GM18519 (cell line): Measurements from ENCODE around the gene RAP1B.
A peak's percentile ranks its signal among the peaks of the same experiment; 100 is the strongest.
"Not testable (repeated sequence)": the region's sequence is repeated elsewhere in the genome, so short reads cannot be mapped to it uniquely, and the experiment has no call there.

Source experiments
- ATAC-seq: cut with Tn5 transposase; IDR thresholded peaks from one replicate; pipeline ENCODE4 v1.9.1; 2021; ENCODE audit warnings: mild to moderate bottlenecking, moderate library complexity; ENCODE audit not compliant: unreplicated experiment, low FRiP score

Gene RAP1B

DNA sequence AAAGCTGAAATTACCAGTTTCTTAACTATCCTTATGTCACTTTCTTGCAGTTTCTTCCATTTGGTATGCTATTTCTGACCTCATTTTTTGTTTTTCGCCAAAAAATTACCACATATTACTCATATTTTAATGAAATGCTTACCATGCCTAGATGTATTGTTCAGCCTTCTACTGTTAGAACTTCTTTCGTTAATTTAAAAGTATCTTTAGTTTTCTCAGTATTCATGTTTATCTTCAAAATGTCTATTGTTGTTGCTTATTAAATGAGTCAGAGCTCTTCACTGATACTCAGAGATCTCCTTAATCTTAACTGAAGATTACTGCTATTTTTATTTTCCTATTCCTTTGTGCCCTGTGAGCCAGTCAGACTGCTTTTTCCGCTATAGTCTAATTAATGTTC, 20.5 kb downstream of the RAP1B start:
- ATAC-seq: no peak

DNA sequence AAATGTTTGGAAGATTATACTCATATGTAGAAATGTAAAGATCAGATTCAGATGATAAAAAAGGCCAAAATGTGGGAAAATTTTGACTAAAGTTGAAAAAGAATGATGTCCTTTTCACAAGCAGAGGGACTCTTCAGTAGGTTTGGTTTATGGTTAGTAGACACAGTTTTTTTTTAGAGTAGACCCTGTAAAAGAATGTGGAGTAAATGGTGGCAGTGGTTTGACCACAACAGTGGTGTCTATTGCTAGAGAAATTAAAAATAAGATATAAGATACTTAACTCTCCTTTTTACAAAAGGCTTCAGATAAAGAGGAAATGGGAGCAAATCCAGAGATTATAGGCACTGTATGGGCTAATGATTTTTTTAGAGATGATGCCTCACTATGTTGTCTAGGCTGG, 21.8 kb downstream of the RAP1B start:
- ATAC-seq: no peak

DNA sequence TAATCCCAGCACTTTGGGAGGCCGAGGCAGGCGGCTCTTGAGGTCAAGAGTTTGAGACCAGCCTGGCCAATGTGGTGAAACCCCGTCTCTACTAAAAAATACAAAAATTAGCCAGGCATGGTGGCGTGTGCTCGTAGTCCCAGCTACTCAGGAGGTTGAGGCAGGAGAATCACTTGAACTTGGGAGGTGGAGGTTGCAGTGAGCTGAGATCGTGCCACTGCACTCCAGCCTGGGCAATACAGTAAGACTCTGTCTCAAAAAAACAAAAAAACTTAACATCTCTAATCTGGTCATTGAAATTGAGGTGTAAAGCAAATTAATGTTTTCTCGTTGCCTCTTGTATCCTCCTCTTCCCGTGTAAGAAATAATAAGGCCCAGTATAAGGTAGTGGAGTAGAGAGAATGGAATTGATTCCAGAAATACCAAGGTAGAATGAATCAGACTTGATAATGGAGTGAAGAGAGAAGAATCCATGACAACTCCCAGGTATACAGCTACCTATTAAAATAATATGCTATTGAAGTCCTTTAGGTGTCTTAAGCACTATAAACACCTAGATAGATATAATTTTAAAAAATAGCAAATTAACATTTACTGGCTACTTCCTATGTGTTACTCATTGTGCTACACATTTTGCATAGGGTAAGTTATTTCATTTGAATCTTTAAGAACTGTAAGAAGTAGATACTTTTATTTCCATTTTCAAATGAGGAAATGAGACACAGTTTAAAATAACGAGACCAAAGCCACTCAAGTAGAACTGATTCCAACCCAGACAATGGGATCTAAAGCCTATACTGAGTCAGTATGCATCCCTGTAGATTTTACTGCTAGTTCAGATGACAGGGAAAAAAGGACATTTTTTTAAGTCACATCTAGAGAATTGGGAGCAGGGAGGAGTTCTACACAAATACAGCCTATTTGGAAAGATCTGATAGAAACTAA, 23.2 kb downstream of the RAP1B start:
- no peak for ATAC-seq

DNA sequence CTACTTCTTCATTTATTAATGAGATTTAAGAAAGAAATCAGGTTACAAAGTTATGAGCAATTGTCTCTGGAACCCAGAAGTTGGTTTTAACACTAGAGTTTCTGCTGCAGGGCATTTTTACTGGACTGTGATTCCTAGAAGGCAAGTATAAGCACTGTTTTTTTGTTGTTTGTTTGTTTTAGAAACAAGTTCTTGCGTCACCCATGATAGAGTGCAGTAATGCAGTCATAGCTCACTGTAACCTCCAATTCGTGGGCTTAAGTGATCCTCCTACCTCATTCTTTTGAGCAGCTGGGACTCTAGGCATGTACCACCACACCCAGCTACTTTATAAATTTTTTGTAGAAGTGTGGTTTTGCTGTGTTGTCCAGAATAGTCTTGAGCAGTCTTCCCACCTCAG, 25.6 kb downstream of the RAP1B start:
- ATAC-seq: no peak

DNA sequence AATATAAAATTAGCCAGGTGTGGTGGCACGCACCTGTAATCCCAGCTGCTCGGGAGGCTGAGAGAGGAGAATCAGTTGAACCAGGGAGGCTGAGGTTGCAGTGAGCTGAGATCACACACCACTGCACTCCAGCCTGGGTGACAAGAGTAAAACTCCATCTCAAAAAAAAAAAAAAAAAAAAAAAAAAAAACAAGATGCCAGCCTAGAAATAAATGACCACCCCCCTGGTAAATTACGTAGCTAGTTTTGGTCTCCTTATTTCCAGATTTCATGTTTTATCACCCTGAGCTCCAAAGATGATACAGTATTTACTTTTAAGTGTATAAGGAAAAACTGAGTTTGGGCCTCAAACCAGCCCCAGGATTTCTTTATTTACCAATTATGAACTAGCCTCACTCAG, 26.7 kb downstream of the RAP1B start:
- ATAC-seq: not testable (repeated sequence)

DNA sequence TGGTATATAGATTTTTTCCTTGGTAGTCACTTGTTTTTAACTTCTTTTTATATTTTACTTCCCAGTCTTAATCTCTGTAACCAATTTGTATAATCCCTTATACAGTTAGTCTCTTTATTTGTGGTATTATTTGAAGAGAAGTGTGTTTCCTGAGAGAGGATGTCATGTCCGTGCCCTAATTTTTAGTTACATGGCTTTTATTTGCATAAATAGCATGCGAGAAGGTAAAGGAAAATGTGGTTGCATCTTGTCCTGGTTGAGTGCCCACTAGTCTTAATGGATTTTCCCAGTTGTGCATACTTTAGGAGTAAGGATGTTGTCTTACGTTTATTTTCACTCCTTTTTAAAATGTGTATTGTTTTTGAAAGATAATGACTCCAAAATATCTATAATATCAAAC, 27.5 kb downstream of the RAP1B start:
- ATAC-seq: no peak

DNA sequence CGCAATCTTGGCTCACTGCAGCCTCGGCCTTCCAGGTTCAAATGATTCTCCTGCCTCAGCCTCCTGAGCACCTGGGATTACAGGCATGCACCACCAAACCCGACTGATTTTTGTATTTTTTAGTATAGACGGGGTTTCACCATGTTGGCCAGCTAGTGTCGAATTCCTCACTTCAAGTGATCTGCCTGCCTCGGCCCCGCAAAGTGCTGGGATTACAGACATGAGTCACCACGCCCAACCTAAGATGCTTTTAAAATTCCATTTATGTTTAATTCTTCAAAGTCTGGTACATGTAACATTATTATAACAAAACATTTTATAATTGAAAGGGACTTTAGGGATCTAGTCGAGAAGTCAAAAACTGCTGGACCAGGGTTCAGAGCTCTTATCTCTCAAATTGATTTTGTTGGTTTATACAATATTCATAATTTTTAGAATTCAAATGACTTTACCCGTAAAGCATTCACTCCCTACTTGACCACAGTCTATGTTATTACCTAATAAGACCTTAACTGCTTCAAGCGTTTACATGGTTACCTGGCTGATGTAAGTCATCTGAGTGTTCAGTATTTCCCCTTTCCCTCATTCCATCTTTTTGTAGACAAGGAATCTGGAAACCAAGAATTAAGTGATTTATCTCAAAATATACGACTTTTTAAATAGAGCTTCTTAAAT, 28.2 kb downstream of the RAP1B start:
- no peak for ATAC-seq

DNA sequence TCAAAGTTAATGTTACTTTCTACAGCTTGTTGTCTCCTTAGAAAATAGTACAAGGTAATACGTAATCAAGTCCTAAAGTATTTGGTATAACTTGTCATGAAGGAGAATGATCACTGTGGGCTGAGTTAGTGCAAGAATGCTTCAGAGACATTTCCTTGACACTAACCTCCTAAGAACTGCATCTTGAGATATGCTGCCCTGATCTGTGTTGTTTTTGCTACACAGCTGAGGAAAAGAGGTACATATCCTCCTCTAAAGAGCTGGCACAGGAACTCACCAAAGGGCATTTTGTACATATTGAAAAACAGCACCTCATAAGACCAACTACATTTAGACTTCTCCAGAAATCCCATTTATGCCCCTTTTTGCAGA, 28.7 kb downstream of the RAP1B start:
- ATAC-seq: no peak

DNA sequence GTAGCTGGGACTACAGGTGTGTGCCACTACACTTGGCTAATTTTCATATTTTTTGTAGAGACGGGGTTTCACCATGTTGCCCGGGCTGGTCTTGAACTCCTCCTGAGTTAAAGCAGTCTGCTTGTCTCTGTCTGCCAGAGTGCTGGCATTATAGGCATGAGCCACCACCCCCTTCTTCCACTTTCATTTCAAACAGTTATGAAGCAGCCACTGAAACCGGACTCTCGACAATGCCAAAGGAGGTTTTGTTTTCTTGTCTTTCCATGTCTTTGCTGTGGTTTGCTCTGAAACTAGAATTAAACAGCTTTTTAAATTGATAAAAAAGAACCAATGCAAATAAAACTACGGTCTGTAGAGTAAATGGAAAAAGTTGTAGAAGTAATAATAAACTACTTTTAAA, 30.4 kb downstream of the RAP1B start:
- ATAC-seq: peak; percentile 70

DNA sequence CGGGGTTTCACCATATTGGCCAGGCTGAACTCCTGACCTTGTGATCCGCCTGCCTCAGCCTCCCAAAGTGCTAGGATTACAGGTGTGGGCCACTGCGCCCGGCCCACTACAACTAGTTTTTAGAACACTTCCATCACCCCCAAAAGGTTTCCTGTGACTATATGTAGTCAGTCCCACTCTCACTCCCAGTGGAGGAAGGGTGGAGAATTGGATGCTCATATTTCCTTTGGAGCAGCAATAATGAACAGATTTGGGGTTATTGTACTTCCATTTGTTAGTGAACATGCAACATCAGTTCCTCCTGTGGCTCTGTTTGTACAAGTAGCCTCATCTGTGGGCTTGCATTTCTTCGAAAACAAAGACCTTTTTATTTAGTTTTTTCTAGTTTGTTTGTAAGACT, 35.8 kb downstream of the RAP1B start:
- no peak for ATAC-seq

DNA sequence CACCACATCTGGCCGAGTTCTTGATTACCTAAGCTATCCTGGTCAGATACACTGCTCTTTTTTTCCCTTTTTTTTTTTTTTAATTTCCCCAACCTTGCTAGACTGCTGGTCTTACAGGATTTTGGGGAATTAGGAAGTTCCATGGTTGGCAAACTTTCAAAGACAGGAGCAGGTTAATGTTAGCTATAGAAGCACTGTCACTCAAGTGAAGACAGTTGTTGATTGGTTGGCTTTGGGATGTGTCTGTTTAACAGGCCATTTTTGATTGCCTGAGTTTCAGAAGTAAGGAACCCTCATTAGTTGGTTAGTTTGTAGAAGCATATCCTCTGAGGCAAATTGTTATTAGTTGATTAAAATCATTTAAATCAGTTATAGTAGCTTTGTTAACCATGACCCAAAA, 36.8 kb downstream of the RAP1B start:
- no peak for ATAC-seq

DNA sequence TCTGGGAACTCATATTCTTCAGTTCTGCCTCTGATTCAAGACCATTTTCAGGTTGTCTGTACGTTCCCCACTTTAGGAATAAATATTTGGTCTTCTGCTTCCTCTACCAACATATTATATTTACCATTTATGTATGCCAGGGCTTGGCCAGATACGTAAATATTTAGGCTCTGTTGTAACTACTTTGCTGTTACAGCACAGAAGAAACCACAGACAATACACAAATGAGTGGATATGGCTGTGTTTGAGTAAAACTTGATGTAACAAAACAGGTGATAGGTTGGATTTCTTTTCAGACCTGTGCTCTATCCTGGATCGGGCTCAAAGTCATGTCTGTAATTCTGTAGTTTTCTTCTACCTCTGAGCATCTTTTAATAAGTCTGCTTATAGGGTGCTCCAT, 37.5 kb downstream of the RAP1B start:
- ATAC-seq: no peak

DNA sequence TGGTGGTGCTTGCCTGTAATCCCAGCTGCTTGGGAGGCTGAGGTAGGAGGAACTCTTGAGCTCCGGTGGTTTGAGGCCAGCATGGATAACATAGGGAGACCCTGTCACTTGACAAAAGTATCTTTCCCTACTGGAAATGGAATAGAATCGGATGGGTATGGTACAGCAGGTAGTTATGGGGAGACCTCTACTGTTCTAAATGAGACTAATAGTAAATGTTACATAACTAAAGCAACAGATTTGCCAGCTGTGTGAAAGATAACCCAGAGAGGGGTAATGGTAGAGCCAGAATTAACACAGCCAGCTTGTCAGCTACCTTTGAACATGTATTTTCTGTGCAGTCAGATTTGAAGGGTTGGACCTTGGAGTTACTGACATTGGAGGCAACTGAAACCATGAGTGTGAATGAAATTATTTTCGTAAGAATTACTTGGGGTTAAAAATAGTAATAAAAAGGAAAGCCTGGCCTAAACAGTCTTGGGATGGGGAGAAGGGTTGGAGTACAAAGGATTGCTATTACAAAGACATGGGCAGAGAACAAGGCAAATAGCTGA, 54.4 kb downstream of the RAP1B start:
- ATAC-seq: no peak

DNA sequence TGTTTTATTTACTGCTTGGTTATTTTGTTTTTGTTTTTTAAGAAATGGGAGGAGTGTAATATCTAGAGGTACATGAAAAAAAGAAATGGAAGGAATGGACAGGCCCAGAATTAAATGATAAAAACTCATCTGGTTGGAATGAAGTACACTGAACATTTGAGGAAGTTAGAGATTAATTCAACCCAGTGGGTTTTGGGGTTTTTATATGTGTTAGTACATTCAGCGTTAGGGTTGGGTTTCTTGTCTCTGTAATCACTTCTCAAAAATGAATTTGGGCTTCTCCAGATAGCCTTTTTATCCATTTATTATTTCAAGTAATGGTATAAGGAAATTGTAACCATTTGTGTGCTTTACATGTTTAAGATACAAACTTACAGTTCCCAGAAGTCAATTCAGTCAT, 56.6 kb downstream of the RAP1B start:
- ATAC-seq: no peak

DNA sequence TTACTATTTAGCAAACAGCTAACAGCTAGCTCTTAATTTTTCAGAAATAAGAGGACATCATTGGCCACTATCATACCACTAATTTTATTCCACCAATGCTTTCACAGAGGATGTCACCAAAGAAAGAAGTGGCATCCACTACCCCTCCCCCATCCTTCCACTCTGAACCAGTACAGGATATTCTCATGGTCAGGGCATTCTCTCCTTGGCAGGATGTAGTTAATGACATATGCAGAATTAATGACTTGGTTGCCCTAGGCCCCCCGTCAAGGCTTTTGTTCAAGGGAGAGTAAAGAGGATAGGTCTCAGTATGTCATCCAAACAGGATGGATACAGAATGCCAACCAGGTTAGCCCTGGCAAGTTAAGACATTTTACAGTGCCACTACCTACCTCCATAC, 57.2 kb downstream of the RAP1B start:
- ATAC-seq: no peak

DNA sequence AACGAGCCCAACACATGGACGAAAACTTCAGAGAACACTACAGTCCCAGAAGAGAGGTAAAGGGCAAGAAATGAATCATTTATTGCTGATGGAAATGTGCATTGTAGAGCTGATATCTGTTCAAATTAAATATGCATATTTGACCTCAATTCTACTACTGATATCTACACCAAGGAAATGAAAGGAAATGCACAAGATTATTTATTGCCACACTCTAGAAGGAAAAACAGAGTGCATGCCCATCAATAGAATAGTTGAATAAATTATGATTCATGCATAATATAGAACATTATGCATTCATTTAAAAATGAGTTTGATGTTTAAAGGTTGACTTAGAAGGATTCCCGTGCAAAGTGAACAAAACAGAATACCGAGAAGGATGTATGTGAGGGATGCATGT, 60.5 kb downstream of the RAP1B start:
- no peak for ATAC-seq

DNA sequence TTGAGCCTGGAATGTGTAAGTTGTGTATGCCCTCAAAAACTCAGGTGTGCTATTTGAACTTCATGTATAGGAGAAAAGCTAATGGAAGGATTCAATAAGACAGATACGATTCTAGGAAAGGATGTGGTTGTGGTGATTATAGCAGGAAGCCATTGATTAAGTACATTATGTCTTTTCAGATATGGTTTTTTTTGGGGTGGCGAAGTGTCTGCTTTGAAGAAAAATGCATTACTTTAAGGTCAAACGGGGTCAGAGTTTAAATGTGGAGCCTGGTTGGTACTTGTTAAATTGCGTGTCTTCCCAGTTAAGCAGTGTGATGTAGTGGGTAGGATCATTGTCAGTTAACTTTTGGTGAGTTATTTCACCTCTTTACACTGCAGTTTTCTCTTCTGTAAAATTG, 63.1 kb downstream of the RAP1B start:
- ATAC-seq: no peak

DNA sequence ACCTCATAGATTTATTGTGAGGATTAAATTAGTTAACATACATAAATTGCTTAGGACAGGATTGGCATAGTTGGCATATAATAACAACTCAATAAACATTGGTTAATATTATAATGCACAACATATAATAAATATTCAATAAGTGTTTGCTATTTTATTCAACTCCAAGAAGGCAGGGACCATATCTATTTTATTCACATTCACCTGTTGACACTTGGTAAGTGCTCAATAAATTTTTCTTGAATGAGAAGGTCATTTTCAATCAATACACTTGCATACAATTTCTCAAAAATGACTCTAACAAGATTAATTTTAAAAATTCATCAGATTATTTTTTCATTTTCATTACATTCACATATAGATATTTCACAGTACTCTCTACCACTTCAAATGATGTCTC, 63.7 kb downstream of the RAP1B start:
- ATAC-seq: no peak

DNA sequence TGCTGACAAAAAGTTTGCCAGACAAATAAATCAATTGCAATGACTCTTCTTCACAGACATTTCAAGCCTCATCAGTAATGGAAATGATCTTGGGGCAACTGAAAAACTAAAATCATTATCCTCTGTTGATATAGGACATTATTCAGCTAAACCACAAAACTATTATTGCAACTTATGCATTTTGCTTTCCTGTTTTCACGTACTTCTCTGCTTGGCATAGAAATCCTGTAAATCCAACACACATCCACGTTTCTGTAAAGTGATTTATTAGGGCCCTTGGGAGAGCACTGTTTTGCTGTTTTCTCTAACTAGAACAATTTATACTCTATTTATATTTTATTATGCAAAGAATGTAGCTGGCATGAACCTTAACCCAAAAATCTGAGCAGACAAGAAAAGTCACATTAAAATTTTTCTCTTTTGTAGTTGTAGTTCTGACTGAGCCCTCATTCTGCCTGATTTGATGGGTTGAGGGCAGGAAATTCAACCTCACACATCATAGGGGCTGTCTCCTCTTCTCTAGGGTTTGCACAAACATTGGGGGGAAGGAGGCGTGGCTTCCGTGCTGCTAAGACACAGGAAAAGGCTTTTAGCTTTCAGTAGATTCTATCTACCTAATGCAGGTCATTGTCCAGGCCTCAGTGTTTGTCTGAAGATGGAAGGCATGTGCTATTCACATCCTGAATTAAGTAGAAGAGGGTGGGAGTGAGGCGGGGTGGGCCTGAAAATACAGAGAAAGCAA, 64.6 kb downstream of the RAP1B start:
- no peak for ATAC-seq

DNA sequence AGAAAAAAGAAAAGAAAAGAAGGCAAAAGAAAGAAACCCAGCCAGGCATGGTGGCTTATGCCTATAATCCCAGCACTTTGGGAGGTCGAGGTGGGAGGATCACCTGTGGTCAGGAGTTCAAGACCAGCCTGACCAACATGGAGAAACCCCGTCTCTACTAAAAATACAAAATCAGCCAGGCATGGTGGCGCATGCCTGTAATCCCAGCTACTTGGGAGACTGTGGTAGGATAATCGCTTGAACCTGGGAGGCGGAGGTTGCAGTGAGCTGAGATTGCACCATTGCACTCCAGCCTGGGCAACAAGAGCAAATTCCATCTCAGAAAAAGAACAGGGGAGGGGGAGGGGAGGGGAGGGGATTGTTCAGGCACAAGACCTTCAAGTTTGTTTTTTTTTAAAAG, 66.2 kb downstream of the RAP1B start:
- ATAC-seq: not testable (repeated sequence)

DNA sequence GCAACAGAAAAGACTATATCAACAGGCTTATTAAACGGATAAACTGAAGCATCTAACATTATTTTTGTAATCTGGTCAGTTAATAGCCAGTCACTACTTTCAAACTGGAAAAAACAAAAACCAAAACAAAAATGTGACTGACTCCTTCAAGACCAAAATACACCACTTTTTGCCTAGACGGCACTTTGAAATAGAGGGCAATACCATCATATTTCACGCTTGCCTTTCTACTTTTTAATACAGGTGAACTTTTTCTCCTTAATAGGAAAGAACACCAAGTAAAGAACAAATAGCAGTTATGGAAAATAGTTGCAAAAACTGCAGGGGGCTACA, 75.5 kb downstream of the RAP1B start:
- ATAC-seq: no peak
